Coronary artery (tissue), 2 donors: ENCODE results near the gene PRKACG.

Source experiments
- DNase-seq: peaks from one replicate; pipeline ENCODE4 v3.0.0-alpha.2; 2017; ENCODE audit warnings: low spot score
- H3K27ac ChIP-seq, 2 donors: fragments of 200-600 bp; sonication (generic); one replicate each; pipeline ENCODE4 v1.5.1; 2016 to 2019
- H3K4me3 ChIP-seq: fragments of 200-600 bp; sonication (generic); 2 replicates; pipeline ENCODE4 v1.5.1; 2016; ENCODE audit warnings: mild to moderate bottlenecking, moderate library complexity
- CTCF ChIP-seq: fragments of 200-600 bp; sonication (generic); IDR thresholded peaks from one replicate; pipeline ENCODE4 v1.5.1; 2019; ENCODE audit warnings: antibody characterized with exemption

Gene PRKACG

GRCh38 chr9:68978066-68978465, 35.8 kb downstream of the PRKACG start:
- Histone ChIP-seq H3K27ac (no peak overlapping the region), H3K4me3 (no peak overlapping the region)
- no peak for TF ChIP-seq CTCF
- no peak for DNase-seq

- Histone ChIP-seq H3K4me3 (peak overlapping the region; percentile 51), H3K27ac (peak overlapping the region; percentile 24 to 59)
- no peak for TF ChIP-seq CTCF
- no peak for DNase-seq
Measured at GRCh38 chr9:68975365-68976043, 38.4 kb downstream of the PRKACG start.

- TF ChIP-seq CTCF, result no peak
- Histone ChIP-seq H3K27ac (peak overlapping the region; percentile 24 to 59), H3K4me3 (peak overlapping the region; percentile 51)
- DNase-seq, result no peak
Measured at GRCh38 chr9:68974901-68975300, 39.0 kb downstream of the PRKACG start.

GRCh38 chr9:68974431-68974830, 39.5 kb downstream of the PRKACG start:
- H3K4me3 ChIP-seq, result peak overlapping the region; percentile 51
- TF ChIP-seq CTCF, result no peak
- H3K27ac ChIP-seq, result peak overlapping the region in 1 of 2 donors; percentile 59
- no peak for DNase-seq

- TF ChIP-seq CTCF, result no peak
- Histone ChIP-seq H3K4me3 (peak overlapping the region; percentile 51), H3K27ac (no peak overlapping the region)
- DNase-seq, result no peak
Measured at GRCh38 chr9:68973619-68974018, 40.3 kb downstream of the PRKACG start.

GRCh38 chr9:68970151-68970550, 43.8 kb downstream of the PRKACG start:
- no peak for DNase-seq
- TF ChIP-seq CTCF, result no peak
- Histone ChIP-seq H3K4me3 (no peak overlapping the region), H3K27ac (no peak overlapping the region)

GRCh38 chr9:68969538-68969937, 44.4 kb downstream of the PRKACG start:
- TF ChIP-seq CTCF, result no peak
- H3K27ac ChIP-seq, result no peak overlapping the region
- no peak for DNase-seq
- H3K4me3 ChIP-seq, result no peak overlapping the region
